B cell (primary cell): ENCODE data around the gene GARIN5A.

Experiments used
- CTCF ChIP-seq: fragments of 200-600 bp; IDR thresholded peaks from one replicate; pipeline ENCODE4 v1.8.0; 2022; ENCODE audit warnings: antibody characterized with exemption, mild to moderate bottlenecking
- EZH2 ChIP-seq: IDR thresholded peaks from 2 replicates; pipeline ENCODE4 v1.6.1; 2012; ENCODE audit warnings: borderline replicate concordance, low read depth, mild to moderate bottlenecking, moderate library complexity, low read length; ENCODE audit not compliant: insufficient read depth, poor library complexity, severe bottlenecking

GRCh38 chr19:50519006-50519575 lies 42.4 kb upstream of the GARIN5A start:
- TF ChIP-seq CTCF (no peak), EZH2 (no peak)
